ENCODE data around the gene SMCR8. TPM values are rescaled to one million over a fixed set of nuclear protein-coding genes. Genes with fewer than 3 reads are reported as not detected.

Gene SMCR8
- polyA plus RNA-seq, 1 of the 3 experiments (the other 2 are of a cell fraction) = 5.6 TPM

- no peak for TF ChIP-seq MEF2A (IDR thresholded peaks at IDR 0.05; ENCODE audit: borderline replicate concordance, low read depth)
- no peaks in the 10 kb centered on the region for H3K27me3 ChIP-seq (ENCODE audit: insufficient read depth)
- peaks cover 9 to 60% of the 10 kb centered on the region in 2 experiments for H3K36me3 ChIP-seq (replicated peaks in 1 of 2; ENCODE audit: control insufficient read depth in 1 of 2, insufficient read depth in 2 of 2, low read length in 1 of 2)
- H3K4me2 ChIP-seq = no peak overlapping the region
- no peaks in the 10 kb centered on the region for H3K9me2 ChIP-seq
- DNase-seq = no peak
- POLR2A ChIA-PET = interaction anchor here (0.6 kb wide), 1 partner anchor 14 kb away, joined by 3 read pairs; no protein-coding TSS in a partner anchor
- H3F3A ChIP-seq (replicated peaks; ENCODE audit: insufficient read depth) = no peaks in the 10 kb centered on the region
- 0 out of 2 replicates have a peak, but pooled peaks cover 5% of the 10 kb centered on the region for H4K20me1 ChIP-seq (ENCODE audit: insufficient read depth)
- WGBS (ENCODE audit: low lambda C conversion rate) = 93% methylated on average over 3 of the region's 9 CpGs
- peaks cover 4% of the 10 kb centered on the region for H3K79me2 ChIP-seq (ENCODE audit: insufficient read depth)
- H3K4me3 ChIP-seq (ENCODE audit: low read depth in 2 of 2, low read length in 1 of 2) = no peak overlapping the region
- no peak overlapping the region for H2AFZ ChIP-seq (ENCODE audit: low read depth)
- CTCF ChIA-PET = no interaction called here
- H3K4me1 ChIP-seq (ENCODE audit: control insufficient read depth in 1 of 2, insufficient read depth in 2 of 2, low read depth in 1 of 2, low read length in 1 of 2) = no peaks in the 10 kb centered on the region
- H3K9me3 ChIP-seq = no peaks in the 10 kb centered on the region
- no peak overlapping the region for H3K27ac ChIP-seq (ENCODE audit: low read depth in 2 of 2, low read length in 1 of 2)
- no peak overlapping the region for H3K9ac ChIP-seq
Observed at GRCh38 chr17:18328643-18329204, 13.6 kb downstream of the SMCR8 start.

- H2AFZ ChIP-seq (ENCODE audit: low read depth) = no peak overlapping the region
- H3K9me3 ChIP-seq = no peaks in the 10 kb centered on the region
- 96% methylated on average over 9 of the region's 9 CpGs for WGBS (ENCODE audit: low lambda C conversion rate)
- H3K9me2 ChIP-seq = no peaks in the 10 kb centered on the region
- no peaks in the 10 kb centered on the region for H3K79me2 ChIP-seq (ENCODE audit: insufficient read depth)
- H3K4me2 ChIP-seq = no peak overlapping the region
- no peaks in the 10 kb centered on the region for H3K27me3 ChIP-seq (ENCODE audit: insufficient read depth)
- no peak for DNase-seq
- TF ChIP-seq MXI1 (IDR thresholded peaks at IDR 0.05; ENCODE audit: low read depth, low read length) = no peak
- TF ChIP-seq POLR2AphosphoS5 (IDR thresholded peaks at IDR 0.05; ENCODE audit: low read depth, low read length) = no peak
- TF ChIP-seq CHD2 (IDR thresholded peaks at IDR 0.05; ENCODE audit: low read length, partially characterized antibody) = no peak
- TF ChIP-seq TCF12 (IDR thresholded peaks at IDR 0.05) = no peak
- TF ChIP-seq USF2 (IDR thresholded peaks at IDR 0.05; ENCODE audit: borderline replicate concordance, low read depth, low read length) = no peak
- no peak for TF ChIP-seq REST (IDR thresholded peaks at IDR 0.05; ENCODE audit: low read depth, low read length)
- no peak for TF ChIP-seq TEAD4 (IDR thresholded peaks at IDR 0.05; ENCODE audit: borderline replicate concordance, insufficient read depth)
- TF ChIP-seq MAX (IDR thresholded peaks at IDR 0.05; ENCODE audit: low read depth) = no peak
- no peak for TF ChIP-seq ZBTB33 (IDR thresholded peaks at IDR 0.05; ENCODE audit: borderline replicate concordance, low read depth)
- TF ChIP-seq TAF1 (IDR thresholded peaks at IDR 0.05; ENCODE audit: borderline replicate concordance, low read depth, low read length) = no peak
- no peak for TF ChIP-seq RAD21 (IDR thresholded peaks at IDR 0.05; ENCODE audit: low read length)
- no peak for TF ChIP-seq GATA2 (CRISPR knock-in tag; IDR thresholded peaks at IDR 0.05)
- H3K27ac ChIP-seq (ENCODE audit: low read depth in 2 of 2, low read length in 1 of 2) = no peak overlapping the region
- no peak overlapping the region for H3K9ac ChIP-seq
- POLR2A ChIA-PET = no interaction called here
- no peaks in the 10 kb centered on the region for H4K20me1 ChIP-seq (ENCODE audit: insufficient read depth)
- H3K4me3 ChIP-seq (ENCODE audit: low read depth in 2 of 2, low read length in 1 of 2) = no peak overlapping the region
- no peaks in the 10 kb centered on the region for H3K4me1 ChIP-seq (ENCODE audit: control insufficient read depth in 1 of 2, insufficient read depth in 2 of 2, low read depth in 1 of 2, low read length in 1 of 2)
- peaks cover 3 to 43% of the 10 kb centered on the region in 2 experiments for H3K36me3 ChIP-seq (replicated peaks in 1 of 2; ENCODE audit: control insufficient read depth in 1 of 2, insufficient read depth in 2 of 2, low read length in 1 of 2)
- CTCF ChIA-PET = interaction anchor here (1.1 kb wide), 1 partner anchor 11 kb away, joined by 3 read pairs; no protein-coding TSS in a partner anchor
- H3F3A ChIP-seq (replicated peaks; ENCODE audit: insufficient read depth) = no peaks in the 10 kb centered on the region
Observed at GRCh38 chr17:18331879-18332278, 16.8 kb downstream of the SMCR8 start.

All from SK-N-SH (cell line).